Astrocyte (in vitro differentiated cells and primary cell): ENCODE measurements around the gene SLC38A1. TPM values are rescaled to one million over a fixed set of nuclear protein-coding genes. Genes with fewer than 3 reads are reported as not detected.

Experiments used
- DNase-seq: peaks from one replicate; pipeline ENCODE4 v3.0.0-alpha.2; 2010; ENCODE audit warnings: low read depth
- FAIRE-seq: peaks from 2 replicates; lab custom pipeline; 2011; peaks lifted over from hg19 to GRCh38; lab: Jason Lieb, UNC
- H2AFZ ChIP-seq: 2 replicates; pipeline ENCODE4 v1.6.0; 2012; ENCODE audit warnings: low read depth, low read length, inconsistent platforms
- H3K27ac ChIP-seq: 2 replicates; pipeline ENCODE4 v1.5.1; 2011; ENCODE audit warnings: low read depth, low read length, inconsistent platforms
- H3K27me3 ChIP-seq: 2 replicates; pipeline ENCODE4 v1.6.0; 2011; ENCODE audit warnings: low read length, inconsistent platforms; ENCODE audit not compliant: insufficient read depth
- H3K36me3 ChIP-seq: 2 replicates; pipeline ENCODE4 v1.5.1; 2011; ENCODE audit warnings: low read length, inconsistent platforms; ENCODE audit not compliant: insufficient read depth
- H3K4me1 ChIP-seq: 2 replicates; pipeline ENCODE4 v1.5.1; 2011; ENCODE audit warnings: low read length, inconsistent platforms; ENCODE audit not compliant: insufficient read depth
- H3K4me2 ChIP-seq: 2 replicates; pipeline ENCODE4 v1.6.0; 2012; ENCODE audit warnings: low read length, inconsistent platforms
- H3K4me3 ChIP-seq: 2 replicates; pipeline ENCODE4 v1.5.1; 2011; ENCODE audit warnings: low read depth, mild to moderate bottlenecking, low read length, inconsistent platforms; ENCODE audit not compliant: insufficient read depth
- H3K79me2 ChIP-seq: 2 replicates; pipeline ENCODE4 v1.6.0; 2012; ENCODE audit warnings: mild to moderate bottlenecking, low read length, inconsistent platforms; ENCODE audit not compliant: insufficient read depth
- H3K9ac ChIP-seq: 2 replicates; pipeline ENCODE4 v1.6.0; 2012; ENCODE audit warnings: mild to moderate bottlenecking, low read length, inconsistent platforms
- H3K9me3 ChIP-seq: 2 replicates; pipeline ENCODE4 v1.5.1; 2012; ENCODE audit warnings: low read depth, mild to moderate bottlenecking, low read length, inconsistent platforms; ENCODE audit not compliant: insufficient read depth
- H4K20me1 ChIP-seq: 2 replicates; pipeline ENCODE4 v1.6.0; 2012; ENCODE audit warnings: low read length, inconsistent platforms; ENCODE audit not compliant: insufficient read depth
- H3K27ac Mint-ChIP-seq: one replicate; pipeline ENCODE4 v1.8.0; 2021; ENCODE audit warnings: mild to moderate bottlenecking, mixed read lengths; ENCODE audit not compliant: unreplicated experiment
- H3K27me3 Mint-ChIP-seq: one replicate; pipeline ENCODE4 v1.8.0; 2021; ENCODE audit warnings: low read depth, mixed read lengths; ENCODE audit not compliant: unreplicated experiment
- H3K36me3 Mint-ChIP-seq: one replicate; pipeline ENCODE4 v1.8.0; 2021; ENCODE audit warnings: low read depth, mixed read lengths; ENCODE audit not compliant: unreplicated experiment
- H3K4me1 Mint-ChIP-seq: one replicate; pipeline ENCODE4 v1.8.0; 2021; ENCODE audit warnings: low read depth, mixed read lengths; ENCODE audit not compliant: unreplicated experiment
- H3K4me3 Mint-ChIP-seq: one replicate; pipeline ENCODE4 v1.8.0; 2021; ENCODE audit warnings: mild to moderate bottlenecking, moderate library complexity, mixed read lengths; ENCODE audit not compliant: unreplicated experiment
- H3K9me3 Mint-ChIP-seq: one replicate; pipeline ENCODE4 v1.8.0; 2021; ENCODE audit warnings: mild to moderate bottlenecking, mixed read lengths; ENCODE audit not compliant: unreplicated experiment
- CTCF ChIP-seq: IDR thresholded peaks from 2 replicates; pipeline ENCODE4 v1.5.1; 2011; ENCODE audit warnings: low read depth, mild to moderate bottlenecking, inconsistent platforms, low read length, moderate library complexity; ENCODE audit not compliant: insufficient read depth
- EZH2 ChIP-seq: IDR thresholded peaks from 2 replicates; pipeline ENCODE4 v1.6.1; 2012; ENCODE audit warnings: mild to moderate bottlenecking, low read length, inconsistent platforms; ENCODE audit not compliant: insufficient read depth
- total RNA-seq: library from RNA; stranded (reverse); gene quantifications from 2 replicates; pipeline ENCODE4 v1.2.1, GENCODE V29; 2021

Gene SLC38A1
- total RNA-seq, 1 donor from 2014 or later = 160 TPM

- Mint-ChIP-seq H3K36me3 (no peaks in the 10 kb centered on the region), H3K4me1 (no peaks in the 10 kb centered on the region), H3K27me3 (no peaks in the 10 kb centered on the region), H3K27ac (no peak overlapping the region), H3K4me3 (no peak overlapping the region), H3K9me3 (no peaks in the 10 kb centered on the region)
- Histone ChIP-seq H3K36me3 (no peaks in the 10 kb centered on the region), H3K4me3 (no peak overlapping the region), H3K4me1 (no peaks in the 10 kb centered on the region), H3K9ac (no peak overlapping the region), H3K79me2 (no peaks in the 10 kb centered on the region), H4K20me1 (no peaks in the 10 kb centered on the region), H3K27ac (no peak overlapping the region), H2AFZ (no peak overlapping the region), H3K27me3 (no peaks in the 10 kb centered on the region), H3K9me3 (no peaks in the 10 kb centered on the region), H3K4me2 (no peak overlapping the region)
- DNase-seq (no peak), FAIRE-seq (no peak)
- TF ChIP-seq CTCF = no peak
- TF ChIP-seq EZH2 = no peak
These were observed 87.4 kb downstream of the SLC38A1 start for GRCh38 chr12:46181465-46181864.

GRCh38 chr12:46179693-46180452 is 89.0 kb downstream of the SLC38A1 start:
- Mint-ChIP-seq H3K27me3 (no peaks in the 10 kb centered on the region), H3K36me3 (no peaks in the 10 kb centered on the region), H3K4me1 (no peaks in the 10 kb centered on the region), H3K4me3 (no peak overlapping the region), H3K27ac (no peak overlapping the region), H3K9me3 (no peaks in the 10 kb centered on the region)
- Histone ChIP-seq H3K4me2 (no peak overlapping the region), H3K4me1 (no peaks in the 10 kb centered on the region), H3K79me2 (no peaks in the 10 kb centered on the region), H3K9me3 (no peaks in the 10 kb centered on the region), H3K9ac (no peak overlapping the region), H3K27me3 (no peaks in the 10 kb centered on the region), H3K27ac (no peak overlapping the region), H2AFZ (no peak overlapping the region), H4K20me1 (no peaks in the 10 kb centered on the region), H3K4me3 (no peak overlapping the region), H3K36me3 (no peaks in the 10 kb centered on the region)
- FAIRE-seq (no peak), DNase-seq (no peak)
- TF ChIP-seq EZH2 (no peak), CTCF (no peak)

GRCh38 chr12:46177837-46178608 is 90.8 kb downstream of the SLC38A1 start:
- no peak overlapping the region for H3K27ac Mint-ChIP-seq
- Histone ChIP-seq H3K79me2 (no peaks in the 10 kb centered on the region), H3K36me3 (no peaks in the 10 kb centered on the region), H3K4me2 (no peak overlapping the region), H4K20me1 (no peaks in the 10 kb centered on the region), H3K9ac (no peak overlapping the region), H3K9me3 (no peaks in the 10 kb centered on the region), H3K27ac (no peak overlapping the region), H3K27me3 (no peaks in the 10 kb centered on the region), H2AFZ (no peak overlapping the region), H3K4me3 (no peak overlapping the region), H3K4me1 (no peaks in the 10 kb centered on the region)
- no peaks in the 10 kb centered on the region for H3K36me3 Mint-ChIP-seq
- FAIRE-seq (no peak), DNase-seq (no peak)
- TF ChIP-seq EZH2 = no peak
- H3K27me3 Mint-ChIP-seq = no peaks in the 10 kb centered on the region
- H3K4me1 Mint-ChIP-seq = no peaks in the 10 kb centered on the region
- H3K9me3 Mint-ChIP-seq = no peaks in the 10 kb centered on the region
- no peak overlapping the region for H3K4me3 Mint-ChIP-seq
